HG03378 (cell line): ENCODE data around the gene MZF1.
"Not testable (repeated sequence)": the region's sequence is repeated elsewhere in the genome, so short reads cannot be mapped to it uniquely, and the experiment has no call there.

ENCODE experiments used
- ATAC-seq: cut with Tn5 transposase; IDR thresholded peaks from one replicate; pipeline ENCODE4 v1.9.1; 2021; ENCODE audit warnings: mild to moderate bottlenecking, moderate library complexity; ENCODE audit not compliant: unreplicated experiment

Gene MZF1

DNA sequence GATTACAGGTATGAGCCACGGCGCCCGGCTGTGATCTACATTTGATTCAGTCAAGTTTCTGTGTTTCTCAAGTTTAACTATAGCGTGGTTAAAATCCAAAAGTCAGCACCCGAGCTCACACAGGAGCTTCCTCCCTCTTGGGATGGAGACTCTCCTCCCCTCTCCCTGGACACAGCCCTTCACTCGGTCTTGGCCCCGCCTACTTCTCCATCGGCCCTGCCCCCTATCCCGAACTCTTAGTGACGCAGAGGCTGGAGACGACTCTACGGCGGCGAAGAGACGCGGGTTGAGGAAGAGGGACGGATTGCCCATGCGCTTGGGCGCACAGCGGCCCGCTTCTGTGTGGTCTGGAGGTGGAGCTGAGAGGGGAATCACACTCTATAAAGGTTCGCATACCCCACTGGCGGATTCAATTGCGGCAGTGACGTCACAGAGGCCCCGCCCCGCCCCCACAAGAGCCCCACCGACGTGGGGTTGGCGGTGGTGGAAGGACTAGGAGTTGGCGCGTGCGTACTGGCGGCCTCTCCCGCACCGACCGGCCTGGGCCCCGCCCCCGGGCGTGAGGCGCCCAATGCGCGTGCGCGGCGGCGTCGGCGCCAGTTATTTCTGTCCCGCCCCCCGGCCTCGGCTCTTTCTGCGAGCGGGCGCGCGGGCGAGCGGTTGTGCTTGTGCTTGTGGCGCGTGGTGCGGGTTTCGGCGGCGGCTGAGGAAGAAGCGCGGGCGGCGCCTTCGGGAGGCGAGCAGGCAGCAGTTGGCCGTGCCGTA, 29.1 kb downstream of the MZF1 start, which contains the start of gene TRIM28:
TSS of gene TRIM28 (plus strand) at position 239 of the 765 bp plus-strand sequence. CDS start 694 bp downstream, outside the sequence.
- peak; percentile 86 for ATAC-seq

GRCh38 chr19:58542641-58543372, 30.3 kb downstream of the MZF1 start:
- not testable (repeated sequence) for ATAC-seq

DNA sequence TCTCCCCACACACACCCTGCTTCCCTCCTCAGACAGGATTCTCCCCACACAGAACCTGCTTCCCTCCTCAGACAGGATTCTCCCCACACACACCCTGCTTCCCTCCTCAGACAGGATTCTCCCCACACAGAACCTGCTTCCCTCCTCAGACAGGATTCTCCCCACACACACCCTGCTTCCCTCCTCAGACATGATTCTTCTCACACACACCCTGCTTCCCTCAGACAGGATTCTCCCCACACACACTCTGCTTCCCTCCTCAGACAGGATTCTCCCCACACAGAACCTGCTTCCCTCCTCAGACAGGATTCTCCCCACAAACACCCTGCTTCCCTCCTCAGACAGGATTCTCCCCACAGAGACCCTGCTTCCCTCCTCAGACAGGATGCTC, 34.0 kb downstream of the MZF1 start:
- ATAC-seq: not testable (repeated sequence)

GRCh38 chr19:58538257-58539168, 34.6 kb downstream of the MZF1 start:
- ATAC-seq: no peak

GRCh38 chr19:58536852-58537798, 36.0 kb downstream of the MZF1 start:
- no peak for ATAC-seq

DNA sequence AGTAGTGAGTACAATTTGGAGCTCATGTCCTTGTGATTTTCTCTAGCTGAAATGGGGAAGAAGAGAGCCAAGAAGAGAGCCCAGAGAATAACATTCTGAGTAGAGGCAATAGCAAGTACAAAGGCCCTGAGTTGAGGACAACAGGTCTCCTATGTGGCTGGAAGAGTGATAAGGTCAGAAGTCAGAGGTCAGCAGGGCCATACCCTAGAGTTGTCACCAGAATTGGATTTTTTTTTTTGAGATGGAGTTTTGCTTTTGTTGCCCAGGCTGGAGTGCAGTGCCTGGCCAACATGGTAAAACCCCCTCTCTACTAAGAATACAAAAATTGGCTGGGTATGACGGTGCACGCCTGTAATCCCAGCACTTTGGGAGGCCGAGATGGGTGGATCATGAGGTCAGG, 37.3 kb downstream of the MZF1 start:
- ATAC-seq: no peak

- no peak for ATAC-seq
These were observed 41.9 kb downstream of the MZF1 start for GRCh38 chr19:58531034-58531840.

- no peak for ATAC-seq
These were observed 43.7 kb downstream of the MZF1 start for GRCh38 chr19:58529405-58529804.

DNA sequence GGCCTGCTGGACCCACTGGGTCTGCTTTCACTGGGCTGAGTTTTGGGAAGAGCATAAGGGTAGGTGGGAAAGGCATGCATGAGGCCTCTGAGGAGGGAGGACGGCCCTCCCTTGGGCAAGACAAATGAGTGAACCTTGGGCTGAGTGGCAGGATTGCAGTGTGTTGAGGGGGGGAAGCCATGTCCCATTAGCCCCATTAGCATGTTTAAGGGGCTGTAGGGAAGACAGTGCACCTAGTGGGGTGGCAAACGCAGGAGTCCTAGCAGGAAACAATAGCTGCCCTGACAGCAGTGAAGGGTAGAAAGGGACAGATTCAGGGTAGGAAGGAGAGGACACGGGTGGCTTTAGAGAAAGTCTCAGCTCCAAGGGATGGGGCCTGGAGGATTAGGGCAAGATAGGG, 50.4 kb downstream of the MZF1 start:
- ATAC-seq: no peak

DNA sequence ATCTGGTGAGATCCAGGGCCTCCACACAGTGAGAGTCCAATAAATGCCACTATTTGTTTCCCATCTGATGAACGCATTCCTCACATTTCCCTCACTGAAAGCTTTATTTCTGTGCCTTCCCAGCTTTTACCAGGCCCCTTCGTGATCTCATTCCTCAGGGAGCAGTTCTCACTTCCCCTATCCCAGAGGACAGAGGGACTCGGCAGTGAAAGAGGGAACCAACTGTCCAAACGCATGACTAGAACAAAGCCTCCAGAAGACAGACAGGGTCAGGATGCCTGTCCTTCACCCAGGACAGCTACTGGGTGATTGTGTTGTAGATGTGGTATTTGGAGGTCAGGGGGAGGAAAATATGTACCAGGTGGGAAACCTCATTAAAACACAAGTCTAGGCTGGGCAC, 51.5 kb downstream of the MZF1 start:
- ATAC-seq: no peak

DNA sequence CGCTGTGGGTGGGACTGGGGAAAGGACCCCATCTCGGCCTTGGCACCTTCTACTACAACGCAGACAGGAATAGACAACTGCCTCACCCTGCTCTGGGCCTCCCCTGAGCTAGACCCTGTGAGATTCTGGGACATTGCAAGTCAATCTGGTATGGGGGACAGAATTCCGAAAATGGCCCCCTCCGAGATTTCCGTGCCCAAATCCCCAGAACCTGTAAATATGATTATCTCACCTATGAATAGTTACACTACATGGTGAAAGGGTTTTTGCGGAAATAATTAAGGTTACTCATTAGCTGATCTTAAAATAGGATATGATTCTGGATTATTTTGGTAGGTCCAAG, 52.9 kb downstream of the MZF1 start:
- ATAC-seq: peak; percentile 3

GRCh38 chr19:58519355-58520256, 53.5 kb downstream of the MZF1 start, which contains the start of gene ZBTB45:
Gene ZBTB45, minus strand, starts transcription at chr19:58519810. Its CDS starts 2,137 bp downstream, at chr19:58517673.
- ATAC-seq: peak; percentile 81

DNA sequence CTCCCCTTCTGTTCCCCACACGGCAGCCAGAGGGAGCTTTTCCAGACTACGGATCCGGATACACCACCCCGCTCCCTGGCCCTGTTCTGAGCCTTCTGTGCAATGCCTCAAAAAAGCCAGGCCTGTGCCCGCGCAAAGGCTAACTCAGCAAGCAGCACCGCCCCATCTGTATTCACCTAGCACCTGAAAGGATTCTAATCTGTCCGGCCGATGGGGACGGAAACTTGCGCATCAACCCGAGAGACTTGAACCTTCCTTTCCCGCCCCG, 54.1 kb downstream of the MZF1 start:
- peak; percentile 19 for ATAC-seq

- ATAC-seq: no peak
These were observed 54.7 kb downstream of the MZF1 start for GRCh38 chr19:58518256-58519086.

DNA sequence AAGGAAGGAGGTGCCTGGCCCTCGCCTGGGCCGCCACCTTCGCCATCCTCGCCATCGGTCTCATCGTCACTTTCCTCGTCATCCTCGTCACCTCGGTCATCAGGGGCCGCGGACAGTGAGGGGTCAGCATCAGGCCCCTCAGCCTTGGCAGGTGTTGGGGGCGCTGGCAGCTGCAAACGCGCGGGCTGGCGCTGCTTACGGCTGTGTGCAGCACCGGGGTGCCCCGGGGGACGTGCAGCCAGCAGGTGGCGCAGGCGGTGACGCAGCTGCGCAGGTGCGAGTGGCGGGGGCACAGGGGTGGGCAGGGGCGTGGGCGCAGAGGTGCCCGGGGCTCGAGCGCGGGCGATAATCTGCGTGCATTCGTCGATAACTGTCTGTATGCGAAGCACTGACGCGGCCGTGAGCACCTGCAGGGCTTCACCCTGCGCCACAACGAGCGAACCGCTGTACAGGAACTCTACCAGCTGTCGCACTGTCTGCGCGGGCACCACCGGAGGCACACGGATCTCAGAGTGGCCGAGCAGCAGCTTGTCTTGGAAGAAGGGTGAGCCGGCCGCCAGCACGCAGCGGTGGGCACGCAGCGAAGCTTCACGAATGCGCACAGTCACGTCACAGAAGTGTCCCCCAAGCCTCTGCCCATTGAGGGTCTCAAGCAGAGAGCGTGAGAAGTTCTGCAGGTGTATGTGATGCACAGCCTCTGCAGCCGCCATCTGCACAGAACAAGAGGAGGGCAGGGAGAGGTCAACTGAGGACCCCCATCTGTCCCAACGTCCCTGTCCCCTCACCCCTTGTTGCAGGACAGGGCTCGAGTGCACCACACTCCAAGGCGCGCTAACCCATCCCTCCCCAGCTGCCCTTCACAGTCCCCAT, 55.9 kb downstream of the MZF1 start:
- no peak for ATAC-seq

GRCh38 chr19:58516246-58516836, 56.8 kb downstream of the MZF1 start:
- no peak for ATAC-seq
